Muscle of back (tissue), 11 donors: ENCODE data around the gene SLC1A2. TPM values are rescaled to one million over a fixed set of nuclear protein-coding genes. Genes with fewer than 3 reads are reported as not detected.

Experiments
- DNase-seq, 3 donors: peaks; one replicate each; pipeline versions ENCODE4 v3.0.0 to v3.0.0-alpha.2; 2013
- polyA plus RNA-seq, 10 donors: library from polyadenylated mRNA; unstranded; fragments of 120-200 nt; gene quantifications; one replicate each; pipeline ENCODE4 v1.2.1, GENCODE V29; 2013; ENCODE audit not compliant: insufficient read length in 10 of 10

The SLC1A2 gene
- polyA plus RNA-seq, 10 donors = 0.21 to 1.5 (median 0.92) TPM

DNA sequence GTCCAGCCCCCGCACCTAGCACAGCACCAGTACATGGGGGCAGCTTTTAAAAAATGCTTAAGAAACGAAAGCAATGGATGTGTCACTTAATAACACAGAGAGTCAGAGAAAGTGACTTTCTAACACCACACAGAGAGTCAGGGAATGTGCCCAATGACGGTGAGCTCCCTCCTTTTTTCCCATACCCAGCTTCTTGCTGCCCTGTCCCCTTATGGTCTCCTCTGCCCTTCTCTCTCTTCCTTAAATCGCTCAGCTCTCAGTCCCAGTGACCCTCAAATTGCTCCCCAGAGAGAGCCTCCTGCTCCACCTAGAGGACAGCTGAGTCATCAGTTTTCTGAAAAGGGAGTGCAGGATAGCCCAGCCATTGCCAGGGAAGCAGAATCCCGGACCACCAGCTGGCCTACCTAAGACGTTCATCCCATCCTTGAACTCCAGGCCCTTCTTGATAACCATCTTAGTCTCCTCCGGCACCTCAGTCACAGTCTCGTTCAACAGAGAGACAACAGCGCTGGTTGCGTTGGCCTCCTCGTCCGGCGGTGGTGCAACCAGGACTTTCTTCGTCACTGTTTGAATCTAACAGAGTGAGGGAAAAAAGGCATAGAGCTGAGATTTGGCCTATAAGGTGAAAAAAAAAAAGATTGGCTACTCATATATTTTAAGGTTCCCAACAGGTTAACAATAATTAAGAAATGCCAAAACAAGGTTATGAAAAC lies 113.5 kb downstream of the SLC1A2 start:
- peak in 1 of 3 donors; percentile 27 for DNase-seq

- DNase-seq = no peak
These were observed 114.4 kb downstream of the SLC1A2 start for GRCh38 chr11:35304900-35305460.

- DNase-seq = no peak
These were observed 115.0 kb downstream of the SLC1A2 start for GRCh38 chr11:35304386-35304775.

DNA sequence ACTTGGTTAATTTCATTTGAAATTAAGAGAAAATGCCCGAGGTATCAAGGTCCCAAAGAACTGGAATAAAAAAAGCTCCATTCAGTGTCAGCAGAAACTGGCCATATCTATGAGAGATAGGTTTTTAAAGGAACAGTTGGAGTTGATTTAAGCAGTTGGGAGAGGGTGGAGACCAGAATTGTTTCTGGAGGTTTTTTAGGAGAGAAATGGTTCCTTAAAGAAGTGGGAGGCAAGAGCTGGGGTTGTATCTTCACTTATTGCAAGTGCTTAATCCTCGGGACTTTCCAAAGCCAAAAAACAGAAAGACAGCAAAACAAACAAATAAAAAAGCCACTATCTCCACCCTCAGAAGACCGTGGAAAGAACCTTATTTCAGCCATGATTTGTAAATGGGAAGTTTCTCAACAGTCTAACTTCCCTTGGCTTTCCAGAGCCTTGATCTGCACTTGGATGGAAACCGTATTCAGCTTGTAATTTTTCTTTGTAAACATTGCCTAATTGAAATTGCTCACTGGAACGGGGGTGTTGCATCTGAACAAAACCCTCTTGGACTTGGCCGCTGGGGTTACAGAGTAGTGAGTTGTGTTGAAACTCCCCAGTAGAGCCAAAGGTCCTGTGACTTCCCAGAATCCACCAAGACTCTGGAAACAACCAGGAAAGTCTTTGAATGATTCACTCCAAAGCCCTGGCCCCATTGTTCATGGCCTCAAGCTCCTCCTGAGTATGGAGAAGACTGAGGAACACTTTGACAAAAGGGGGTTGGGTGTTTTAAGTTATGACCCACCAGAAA lies 115.6 kb downstream of the SLC1A2 start:
- DNase-seq = no peak

DNA sequence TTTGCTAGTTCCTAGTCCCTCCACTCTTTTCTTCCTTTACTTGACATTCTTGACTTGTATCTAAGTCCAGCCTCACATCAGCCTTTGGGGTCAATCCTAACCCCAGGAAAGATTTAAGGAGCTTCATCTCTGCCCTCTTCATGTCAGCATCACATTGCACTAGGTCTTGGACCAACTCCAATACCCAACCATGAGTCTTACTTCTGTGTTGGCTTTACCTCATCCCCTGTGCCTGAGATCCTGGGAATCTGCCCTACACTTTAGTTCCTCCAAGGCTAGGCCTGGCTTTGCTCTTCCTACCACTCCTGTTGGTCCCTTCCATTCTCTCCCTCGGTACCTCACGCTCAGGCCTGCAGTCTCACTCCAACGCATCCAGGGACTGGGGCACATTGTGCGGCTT lies 117.0 kb downstream of the SLC1A2 start:
- DNase-seq = no peak

- DNase-seq = no peak
These were observed 121.0 kb downstream of the SLC1A2 start for GRCh38 chr11:35298369-35298768.

DNA sequence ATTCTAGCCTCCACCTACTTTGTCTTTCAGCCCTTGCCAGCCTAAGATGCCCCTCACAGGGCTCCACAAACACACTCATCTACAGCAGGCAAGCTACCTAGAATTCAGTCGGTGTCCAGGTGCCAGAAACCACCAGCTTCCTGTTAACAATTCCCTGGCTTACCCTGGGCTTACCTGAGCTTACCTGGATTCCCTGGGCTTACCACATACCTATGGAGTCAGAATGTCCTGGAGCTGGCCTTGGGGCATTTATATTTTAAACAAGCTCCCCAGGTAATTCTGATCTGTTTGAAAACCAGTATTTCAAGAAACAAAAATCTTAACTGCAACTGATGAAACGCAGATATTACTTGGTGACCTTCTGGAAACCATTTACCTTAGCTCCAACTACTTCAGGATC lies 123.6 kb downstream of the SLC1A2 start:
- DNase-seq = no peak

GRCh38 chr11:35293699-35294098 lies 125.7 kb downstream of the SLC1A2 start:
- DNase-seq = no peak

DNA sequence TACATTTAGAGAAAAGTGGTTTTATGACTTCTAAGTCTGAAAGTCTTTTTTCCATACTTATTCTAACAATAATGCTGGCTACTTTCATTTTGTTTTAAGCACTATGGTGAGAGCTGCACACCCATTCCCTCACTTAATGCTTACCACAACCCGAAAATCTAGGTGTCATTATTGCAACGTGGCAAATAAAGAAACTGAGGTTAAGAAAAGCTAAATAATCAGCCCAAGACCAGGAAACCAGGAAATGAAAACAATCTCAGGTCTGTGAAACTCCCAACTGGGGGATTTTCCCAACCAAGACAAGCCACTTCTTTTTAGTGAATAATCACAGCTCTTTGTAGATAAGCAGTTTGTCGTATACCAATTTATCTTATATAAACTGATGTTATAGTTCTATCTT lies 126.3 kb downstream of the SLC1A2 start:
- no peak for DNase-seq

DNA sequence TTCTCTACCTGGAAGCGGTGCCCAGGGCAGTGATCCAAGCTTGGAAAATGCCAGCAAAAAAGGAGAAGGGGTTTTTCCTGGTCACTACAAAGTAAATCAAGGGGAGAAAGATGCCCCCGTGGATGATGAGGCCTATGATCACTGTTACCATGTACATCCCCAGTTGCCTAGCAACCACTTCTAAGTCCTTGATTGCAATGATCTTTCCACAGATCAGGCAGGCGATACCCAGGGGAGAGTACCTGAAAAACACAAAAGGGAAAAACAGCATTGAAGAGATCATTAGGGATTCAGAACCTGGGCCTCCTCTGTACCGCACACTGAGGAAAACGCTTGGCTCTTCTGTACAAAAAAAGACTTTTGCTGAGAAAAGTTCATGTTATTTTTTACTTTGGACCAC lies 127.1 kb downstream of the SLC1A2 start:
- peak in 1 of 3 donors; percentile 54 for DNase-seq

- no peak for DNase-seq
These were observed 128.5 kb downstream of the SLC1A2 start for GRCh38 chr11:35290876-35291275.

GRCh38 chr11:35289821-35290220 lies 129.5 kb downstream of the SLC1A2 start:
- DNase-seq = no peak

DNA sequence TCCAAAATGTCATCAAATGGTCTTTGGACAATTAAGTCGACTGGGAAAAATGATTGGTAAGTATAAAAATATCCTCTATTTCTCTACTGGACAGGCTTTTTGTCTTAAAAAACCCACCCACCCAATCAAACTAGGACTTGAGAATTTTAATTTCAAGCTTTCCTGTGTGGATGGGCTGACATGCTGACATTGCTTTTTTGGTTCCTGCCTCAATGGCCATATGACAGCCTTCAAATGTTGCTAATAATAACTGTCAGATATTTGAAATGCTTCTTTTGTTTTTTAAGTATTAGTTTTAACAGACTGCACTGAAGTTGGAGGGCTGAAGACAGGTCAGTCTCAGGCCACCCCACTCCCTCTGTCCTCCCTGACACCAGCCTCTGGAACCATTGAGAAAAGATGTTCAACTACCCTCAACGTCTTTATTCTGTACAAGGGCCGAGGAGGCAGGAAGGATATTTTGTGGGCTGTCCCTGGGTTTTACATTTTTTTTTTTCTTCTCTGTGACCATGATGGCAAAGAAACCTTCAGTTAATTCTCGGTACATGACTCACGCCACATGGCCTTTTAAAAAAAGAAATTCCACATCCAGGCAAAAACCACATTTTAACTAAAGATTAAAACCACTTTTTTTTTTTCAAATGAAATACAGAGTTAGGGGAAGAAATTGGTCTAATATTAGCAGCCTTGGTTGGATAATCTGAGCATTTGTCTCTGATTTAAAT lies 130.4 kb downstream of the SLC1A2 start:
- DNase-seq = peak in 1 of 3 donors; percentile 74

GRCh38 chr11:35288309-35288708 lies 131.0 kb downstream of the SLC1A2 start:
- no peak for DNase-seq

GRCh38 chr11:35287344-35287890 lies 131.9 kb downstream of the SLC1A2 start:
- no peak for DNase-seq

DNA sequence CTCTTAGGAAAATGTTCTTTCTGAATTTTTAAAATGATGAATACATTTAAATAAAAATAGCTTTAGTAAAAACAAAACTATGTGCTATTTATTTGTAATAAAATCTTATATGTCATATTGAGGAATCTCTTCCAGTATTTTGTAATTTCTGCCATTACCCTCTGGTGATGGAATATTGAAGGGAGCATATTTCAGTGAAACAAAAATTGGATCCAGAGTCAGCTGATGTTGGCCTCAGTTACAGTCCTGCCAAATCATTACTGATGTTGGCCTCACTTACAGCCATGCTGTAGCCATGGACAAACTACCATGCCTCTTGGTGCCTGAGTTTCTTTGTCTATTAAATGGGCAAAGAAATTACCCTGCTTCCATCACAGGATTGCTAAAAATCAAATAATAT lies 133.2 kb downstream of the SLC1A2 start:
- DNase-seq = no peak

DNA sequence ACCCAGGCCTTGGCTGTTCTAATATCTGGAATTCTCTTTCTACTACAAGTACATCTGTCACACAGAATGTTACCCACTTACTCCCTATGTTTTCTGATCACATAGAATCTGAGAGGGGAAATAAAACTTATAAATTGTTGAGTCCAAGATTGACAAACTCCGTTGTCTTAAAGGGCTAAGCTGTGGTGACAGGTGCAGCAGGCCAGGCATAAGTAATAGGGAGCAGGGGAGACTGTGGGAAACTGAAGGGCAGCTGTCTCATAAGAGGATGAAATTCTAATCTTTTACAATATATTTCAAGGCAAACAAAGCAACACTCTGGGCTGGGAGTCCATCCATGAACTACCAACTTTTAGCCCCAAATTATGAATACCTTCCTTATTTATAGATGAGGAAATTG lies 133.9 kb downstream of the SLC1A2 start:
- DNase-seq = no peak

DNA sequence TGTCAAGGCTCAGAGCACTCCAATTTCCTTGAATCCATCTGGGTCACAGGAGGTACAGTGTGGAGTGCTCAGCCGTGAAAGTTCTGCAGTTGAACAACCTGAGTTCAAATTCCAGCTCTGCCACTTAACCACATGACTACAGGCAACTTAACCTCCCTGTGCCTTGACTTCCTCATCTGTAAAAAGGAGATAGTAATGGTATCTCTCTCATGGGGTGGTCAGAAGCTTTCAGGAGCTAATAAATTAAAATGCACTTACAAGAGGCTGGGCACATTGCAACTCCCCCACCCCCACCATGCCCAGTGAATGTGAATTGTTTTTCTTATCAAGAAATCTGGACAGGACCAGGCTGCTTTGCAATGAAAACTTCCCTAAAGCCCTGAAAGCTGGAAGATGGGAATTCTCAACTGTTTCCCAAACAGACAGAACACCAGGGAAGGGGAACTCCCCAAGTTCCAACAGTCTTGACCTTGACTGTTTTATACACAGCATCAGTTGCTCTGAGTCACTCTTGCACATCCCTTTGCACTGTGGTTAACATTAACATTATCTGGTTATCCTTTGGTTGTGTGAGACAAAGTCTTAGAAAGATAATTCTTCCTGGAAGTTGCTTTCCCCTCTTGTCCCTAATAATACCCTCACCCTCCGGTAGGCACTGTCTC lies 137.0 kb downstream of the SLC1A2 start:
- DNase-seq = peak in 1 of 3 donors; percentile 18

DNA sequence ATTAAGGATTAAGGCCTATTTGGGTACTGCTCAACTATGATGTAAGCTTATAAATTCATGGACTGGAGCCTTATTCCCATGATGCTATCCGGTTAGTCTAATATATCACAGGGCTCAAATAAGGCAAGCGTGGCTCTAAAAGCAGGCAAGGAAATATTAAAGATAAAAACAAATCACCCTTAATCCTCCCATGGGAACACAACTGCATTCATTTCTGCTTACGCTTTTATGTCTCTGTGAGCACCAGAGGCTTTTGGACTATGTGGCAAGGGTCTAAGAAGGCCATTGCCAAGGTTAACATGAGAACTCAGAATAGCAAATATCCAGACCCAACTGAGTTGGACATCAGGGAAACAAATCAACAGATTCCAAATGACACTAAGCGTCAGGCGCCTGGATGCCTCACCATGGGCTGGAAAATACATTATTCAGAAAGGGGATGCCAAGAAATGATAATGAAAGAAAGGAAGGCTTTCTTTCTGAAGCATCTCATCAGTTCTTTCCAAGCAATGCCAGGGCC lies 138.1 kb downstream of the SLC1A2 start:
- DNase-seq = peak; percentile 12 to 84 (median 68)

- no peak for DNase-seq
These were observed 138.6 kb downstream of the SLC1A2 start for GRCh38 chr11:35280727-35281126.

- DNase-seq = no peak
These were observed 141.5 kb downstream of the SLC1A2 start for GRCh38 chr11:35277827-35278226.
